Liver (tissue), 9 donors: ENCODE measurements around the gene HAPLN1. TPM values are rescaled to one million over a fixed set of nuclear protein-coding genes. Genes with fewer than 3 reads are reported as not detected.

Experiments used
- DNase-seq: peaks from one replicate; pipeline ENCODE4 v3.0.0-alpha.2; 2017; ENCODE audit warnings: low spot score
- H3K27ac ChIP-seq, 2 donors: one replicate each; pipeline ENCODE4 v1.7.0; 2013; ENCODE audit warnings: inconsistent platforms in 2 of 2, low read length in 2 of 2, control low read depth in 1 of 2, low read depth in 1 of 2, mild to moderate bottlenecking in 1 of 2
- H3K27me3 ChIP-seq, 4 donors: one replicate each; pipeline versions ENCODE4 v1.6.1 to v1.7.0; 2013; ENCODE audit warnings: low read length in 3 of 4, inconsistent platforms in 1 of 4, mild to moderate bottlenecking in 1 of 4, moderate library complexity in 1 of 4; ENCODE audit not compliant: control insufficient read depth in 4 of 4, insufficient read depth in 4 of 4
- H3K36me3 ChIP-seq, 4 donors: one replicate each; pipeline versions ENCODE4 v1.6.1 to v1.7.0; 2013; ENCODE audit warnings: low read length in 3 of 4, mild to moderate bottlenecking in 3 of 4, low read depth in 1 of 4, moderate library complexity in 1 of 4; ENCODE audit not compliant: control insufficient read depth in 4 of 4, insufficient read depth in 3 of 4
- H3K4me1 ChIP-seq, 4 donors: one replicate each; pipeline versions ENCODE4 v1.6.1 to v1.7.0; 2013; ENCODE audit warnings: low read length in 3 of 4, mild to moderate bottlenecking in 3 of 4, moderate library complexity in 1 of 4; ENCODE audit not compliant: control insufficient read depth in 4 of 4, insufficient read depth in 4 of 4
- H3K4me3 ChIP-seq, 3 donors: one replicate each; pipeline versions ENCODE4 v1.6.1 to v1.7.0; 2013; ENCODE audit warnings: low read length in 3 of 3, control low read depth in 1 of 3, low read depth in 1 of 3, mild to moderate bottlenecking in 1 of 3
- H3K9ac ChIP-seq, 2 donors: one replicate each; pipeline ENCODE4 v1.7.0; 2013; ENCODE audit warnings: low read length in 2 of 2, mild to moderate bottlenecking in 2 of 2, moderate library complexity in 2 of 2, control low read depth in 1 of 2, low read depth in 1 of 2
- H3K9me3 ChIP-seq, 4 donors: one replicate each; pipeline versions ENCODE4 v1.6.1 to v1.7.0; 2013; ENCODE audit warnings: low read length in 3 of 4; ENCODE audit not compliant: control insufficient read depth in 4 of 4
- ATF3 ChIP-seq: IDR thresholded peaks from 2 replicates; pipeline ENCODE4 v1.6.1; 2016; ENCODE audit warnings: antibody characterized with exemption
- CTCF ChIP-seq: fragments of 150-350 bp; IDR thresholded peaks from 2 replicates; pipeline ENCODE4 v1.5.1; 2017; ENCODE audit warnings: improper control_type of control experiment, low read depth, low read length; ENCODE audit not compliant: missing input control
- FOXA1 ChIP-seq: IDR thresholded peaks from 2 replicates; pipeline ENCODE4 v1.6.1; 2016; ENCODE audit warnings: antibody characterized with exemption
- FOXA2 ChIP-seq: IDR thresholded peaks from 2 replicates; pipeline ENCODE4 v1.6.1; 2016; ENCODE audit warnings: antibody characterized with exemption
- GABPA ChIP-seq, 2 donors: IDR thresholded peaks in 1 of 2; conservative IDR thresholded peaks in 1 of 2; 2 replicates each; pipeline ENCODE4 v1.6.1; 2016; ENCODE audit warnings: antibody characterized with exemption in 2 of 2, mild to moderate bottlenecking in 1 of 2, moderate library complexity in 1 of 2
- HNF4A ChIP-seq, 2 donors: conservative IDR thresholded peaks; 2 replicates each; pipeline ENCODE4 v1.6.1; 2016; ENCODE audit warnings: antibody characterized with exemption in 2 of 2, mild to moderate bottlenecking in 2 of 2
- HNF4G ChIP-seq: IDR thresholded peaks from 2 replicates; pipeline ENCODE4 v1.6.1; 2016; ENCODE audit warnings: antibody characterized with exemption
- MAX ChIP-seq: IDR thresholded peaks from 2 replicates; pipeline ENCODE4 v1.6.1; 2016; ENCODE audit warnings: antibody characterized with exemption
- RAD21 ChIP-seq, 2 donors: IDR thresholded peaks; 2 replicates each; pipeline ENCODE4 v1.6.1; 2016; ENCODE audit warnings: antibody characterized with exemption in 2 of 2, mild to moderate bottlenecking in 2 of 2
- REST ChIP-seq: IDR thresholded peaks from 2 replicates; pipeline ENCODE4 v1.6.1; 2016; ENCODE audit warnings: antibody characterized with exemption, mild to moderate bottlenecking
- RXRA ChIP-seq, 2 donors: IDR thresholded peaks; 2 replicates each; pipeline ENCODE4 v1.6.1; 2017 to 2018; ENCODE audit warnings: antibody characterized with exemption in 2 of 2, mild to moderate bottlenecking in 1 of 2
- SP1 ChIP-seq: IDR thresholded peaks from 2 replicates; pipeline ENCODE4 v1.6.1; 2018; ENCODE audit warnings: antibody characterized with exemption, mild to moderate bottlenecking
- TAF1 ChIP-seq: conservative IDR thresholded peaks from 2 replicates; pipeline ENCODE4 v1.6.1; 2016; ENCODE audit warnings: antibody characterized with exemption, mild to moderate bottlenecking
- YY1 ChIP-seq: IDR thresholded peaks from 2 replicates; pipeline ENCODE4 v1.6.1; 2016; ENCODE audit warnings: antibody characterized with exemption, mild to moderate bottlenecking
- WGBS: extraction: QIAGEN DNeasy Blood & Tissue Kit; methylation state at CpG from one replicate; pipeline ENCODE4 v1.1.7; 2013; 5-methylcytosine and 5-hydroxymethylcytosine counted together
- polyA plus RNA-seq, 2 donors: library from polyadenylated mRNA; stranded (reverse) in 1 of 2; unstranded in 1 of 2; fragments of 200-250 nt in 1 of 2; fragments of >200 nt in 1 of 2; fragmentation: Nextera tagmentation in 1 of 2; extraction: Ambion mirVana in 1 of 2; gene quantifications; one replicate each; pipeline versions ENCODE4 v1.2.1 to v1.2.3, GENCODE V29; 2013 to 2015
- total RNA-seq, 2 donors: library from RNA; depleted of rRNA; stranded (reverse); fragments of >200 nt; gene quantifications; one replicate each; pipeline ENCODE4 v1.2.3, GENCODE V29; 2014
- TF ChIP-seq, protein P1 (sequence below): IDR thresholded peaks from 2 replicates; pipeline ENCODE4 v1.6.1; 2016; ENCODE audit warnings: antibody characterized with exemption
- donor health status: healthy.
- donor health status: healthy.
- donor health status: healthy.
- donor health status: healthy.
- donor health status: healthy.

HAPLN1 gene
- total and polyA plus RNA-seq, 4 donors: 0.07 to 1.3 TPM; not detected in 2

- TF ChIP-seq REST (no peak), FOXA2 (no peak), HNF4G (no peak)
These were observed 112.5 kb downstream of the HAPLN1 start (continued) for GRCh38 chr5:83608122-83608521.

DNA sequence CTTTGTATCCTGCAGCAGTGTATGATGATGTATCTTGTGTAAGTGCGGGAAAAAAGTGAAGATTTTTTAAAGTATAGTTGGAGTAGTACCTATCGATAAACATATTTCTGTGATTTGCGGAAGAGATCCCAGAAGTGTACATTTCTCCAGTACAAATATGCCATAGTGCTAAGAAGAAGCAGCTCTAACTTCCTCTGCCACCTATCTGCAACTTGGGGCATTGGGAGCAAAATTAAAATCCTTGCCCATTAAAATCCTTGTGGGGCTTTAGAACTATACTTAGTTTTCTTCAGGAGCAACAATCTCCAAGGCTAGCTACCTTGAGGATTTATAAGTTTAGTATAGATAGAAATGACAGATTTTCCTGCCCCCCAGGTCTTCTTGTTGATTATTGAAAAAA lies 125.4 kb downstream of the HAPLN1 start:
- no peaks in the 10 kb centered on the region for H3K9me3 ChIP-seq
- no peaks in the 10 kb centered on the region for H3K27me3 ChIP-seq
- WGBS: 97% methylated on average over 3 of the region's 3 CpGs
- H3K4me3 ChIP-seq: no peak overlapping the region
- no peaks in the 10 kb centered on the region for H3K36me3 ChIP-seq
- no peaks in the 10 kb centered on the region for H3K4me1 ChIP-seq
- no peak overlapping the region for H3K27ac ChIP-seq
- no peak for DNase-seq
- TF ChIP-seq TAF1 (no peak), REST (no peak), RAD21 (IDR thresholded peaks at IDR 0.05) (no peak), HNF4G (no peak), GABPA (IDR thresholded peaks at IDR 0.05 in 1 of 2, conservative IDR thresholded peaks at IDR 0.05 in 1 of 2) (no peak), MAX (no peak), FOXA1 (no peak), ATF3 (no peak), CTCF (no peak), HNF4A (conservative IDR thresholded peaks at IDR 0.05) (no peak), YY1 (no peak), SP1 (no peak), FOXA2 (no peak), RXRA (IDR thresholded peaks at IDR 0.05) (no peak)
- TF ChIP-seq, protein P1, sequence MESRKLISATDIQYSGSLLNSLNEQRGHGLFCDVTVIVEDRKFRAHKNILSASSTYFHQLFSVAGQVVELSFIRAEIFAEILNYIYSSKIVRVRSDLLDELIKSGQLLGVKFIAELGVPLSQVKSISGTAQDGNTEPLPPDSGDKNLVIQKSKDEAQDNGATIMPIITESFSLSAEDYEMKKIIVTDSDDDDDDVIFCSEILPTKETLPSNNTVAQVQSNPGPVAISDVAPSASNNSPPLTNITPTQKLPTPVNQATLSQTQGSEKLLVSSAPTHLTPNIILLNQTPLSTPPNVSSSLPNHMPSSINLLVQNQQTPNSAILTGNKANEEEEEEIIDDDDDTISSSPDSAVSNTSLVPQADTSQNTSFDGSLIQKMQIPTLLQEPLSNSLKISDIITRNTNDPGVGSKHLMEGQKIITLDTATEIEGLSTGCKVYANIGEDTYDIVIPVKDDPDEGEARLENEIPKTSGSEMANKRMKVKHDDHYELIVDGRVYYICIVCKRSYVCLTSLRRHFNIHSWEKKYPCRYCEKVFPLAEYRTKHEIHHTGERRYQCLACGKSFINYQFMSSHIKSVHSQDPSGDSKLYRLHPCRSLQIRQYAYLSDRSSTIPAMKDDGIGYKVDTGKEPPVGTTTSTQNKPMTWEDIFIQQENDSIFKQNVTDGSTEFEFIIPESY: no peak
- H3K9ac ChIP-seq: no peak overlapping the region
